H9 (cell line): Measurements from ENCODE around the gene UBE3A. TPM values are rescaled to one million over a fixed set of nuclear protein-coding genes. Genes with fewer than 3 reads are reported as not detected.

Source experiments
- DNase-seq: peaks from one replicate; pipeline ENCODE4 v3.0.0-alpha.2; 2017
- H2AFZ ChIP-seq: one replicate; pipeline ENCODE4 v1.6.1; 2013; ENCODE audit warnings: mild to moderate bottlenecking, low read length, control low read depth, moderate library complexity
- H2AK5ac ChIP-seq: 2 replicates; pipeline ENCODE4 v1.6.1; 2013; ENCODE audit warnings: low read length, control low read depth, mixed read lengths; ENCODE audit not compliant: insufficient read length
- H2BK120ac ChIP-seq: one replicate; pipeline ENCODE4 v1.6.1; 2013; ENCODE audit warnings: low read depth, mild to moderate bottlenecking, low read length, control low read depth, inconsistent platforms; ENCODE audit not compliant: poor library complexity, severe bottlenecking
- H2BK12ac ChIP-seq: 2 replicates; pipeline ENCODE4 v1.6.1; 2013; ENCODE audit warnings: low read length, control low read depth, mixed read lengths, low read depth; ENCODE audit not compliant: insufficient read length
- H2BK15ac ChIP-seq: 2 replicates; pipeline ENCODE4 v1.6.1; 2013; ENCODE audit warnings: low read depth, low read length, control low read depth
- H2BK20ac ChIP-seq: one replicate; pipeline ENCODE4 v1.6.1; 2013; ENCODE audit warnings: low read depth, mild to moderate bottlenecking, low read length, control low read depth, inconsistent platforms; ENCODE audit not compliant: poor library complexity, severe bottlenecking
- H2BK5ac ChIP-seq: 2 replicates; pipeline ENCODE4 v1.6.1; 2013; ENCODE audit warnings: low read length, control low read depth, mixed read lengths; ENCODE audit not compliant: insufficient read length
- H3K14ac ChIP-seq: 2 replicates; pipeline ENCODE4 v1.6.1; 2013; ENCODE audit warnings: low read length, control low read depth; ENCODE audit not compliant: insufficient read depth
- H3K18ac ChIP-seq: 2 replicates; pipeline ENCODE4 v1.6.1; 2013; ENCODE audit warnings: low read depth, mild to moderate bottlenecking, mixed read lengths, low read length, control low read depth; ENCODE audit not compliant: insufficient read length
- H3K23ac ChIP-seq: 2 replicates; pipeline ENCODE4 v1.6.1; 2013; ENCODE audit warnings: low read length, control low read depth, mixed read lengths, low read depth; ENCODE audit not compliant: insufficient read length
- H3K23me2 ChIP-seq: 2 replicates; pipeline ENCODE4 v1.6.1; 2013; ENCODE audit warnings: low read depth, mild to moderate bottlenecking, mixed read lengths, low read length, control low read depth; ENCODE audit not compliant: insufficient read length, poor library complexity, severe bottlenecking
- H3K27ac ChIP-seq: 2 replicates; pipeline ENCODE4 v1.5.1; 2013; ENCODE audit warnings: low read length, control low read depth, mixed read lengths, low read depth; ENCODE audit not compliant: insufficient read length
- H3K27me3 ChIP-seq: 2 replicates; pipeline ENCODE4 v1.6.1; 2013; ENCODE audit warnings: low read length, control low read depth, inconsistent platforms; ENCODE audit not compliant: insufficient read depth
- H3K4ac ChIP-seq: 2 replicates; pipeline ENCODE4 v1.6.1; 2013; ENCODE audit warnings: low read depth, mild to moderate bottlenecking, control low read depth, inconsistent platforms, low read length, moderate library complexity
- H3K4me1 ChIP-seq: 2 replicates; pipeline ENCODE4 v1.6.1; 2013; ENCODE audit warnings: low read length, control low read depth, inconsistent platforms; ENCODE audit not compliant: insufficient read depth
- H3K4me2 ChIP-seq: 2 replicates; pipeline ENCODE4 v1.6.1; 2013; ENCODE audit warnings: low read length, control low read depth, mixed read lengths; ENCODE audit not compliant: insufficient read length, insufficient read depth
- H3K56ac ChIP-seq: 2 replicates; pipeline ENCODE4 v1.6.1; 2013; ENCODE audit warnings: low read depth, mild to moderate bottlenecking, mixed read lengths, low read length, control low read depth; ENCODE audit not compliant: insufficient read length
- H3K79me1 ChIP-seq: 2 replicates; pipeline ENCODE4 v1.6.1; 2013; ENCODE audit warnings: low read depth, mild to moderate bottlenecking, moderate library complexity, low read length, control low read depth, inconsistent platforms; ENCODE audit not compliant: insufficient read depth, poor library complexity, severe bottlenecking
- H3K79me2 ChIP-seq: 2 replicates; pipeline ENCODE4 v1.6.1; 2013; ENCODE audit warnings: low read length, control low read depth, inconsistent platforms; ENCODE audit not compliant: insufficient read depth
- H3K9ac ChIP-seq: 2 replicates; pipeline ENCODE4 v1.6.1; 2013; ENCODE audit warnings: low read length, control low read depth, mixed read lengths; ENCODE audit not compliant: insufficient read length; ENCODE audit errors: extremely low read depth
- H3K9me3 ChIP-seq: one replicate; pipeline ENCODE4 v1.6.1; 2013; ENCODE audit warnings: low read depth, low read length, inconsistent platforms; ENCODE audit not compliant: control insufficient read depth
- H3T11ph ChIP-seq: one replicate; pipeline ENCODE4 v1.6.1; 2013; ENCODE audit warnings: mild to moderate bottlenecking, low read length, control low read depth, inconsistent platforms
- H4K20me1 ChIP-seq: one replicate; pipeline ENCODE4 v1.6.1; 2013; ENCODE audit not compliant: control insufficient read depth, insufficient read length, insufficient read depth
- H4K5ac ChIP-seq: 2 replicates; pipeline ENCODE4 v1.6.1; 2013; ENCODE audit warnings: low read depth, mild to moderate bottlenecking, mixed read lengths, low read length, control low read depth; ENCODE audit not compliant: insufficient read length
- H4K8ac ChIP-seq: replicated peaks from 2 replicates; pipeline ENCODE4 v1.6.1; 2013; ENCODE audit warnings: low read length, control low read depth, mixed read lengths, low read depth; ENCODE audit not compliant: insufficient read length
- H4K91ac ChIP-seq: 2 replicates; pipeline ENCODE4 v1.6.1; 2013; ENCODE audit warnings: low read depth, mild to moderate bottlenecking, moderate library complexity, mixed read lengths, low read length, control low read depth; ENCODE audit not compliant: insufficient read length
- H3K27ac Mint-ChIP-seq, 3 experiments: 2 replicates in 2 of 3; 3 replicates in 1 of 3; pipeline ENCODE4 v1.8.0; 2020 to 2021; ENCODE audit warnings: mixed read lengths in 3 of 3, mild to moderate bottlenecking in 1 of 3, moderate library complexity in 1 of 3
- H3K27me3 Mint-ChIP-seq: 2 replicates; pipeline ENCODE4 v1.8.0; 2021; ENCODE audit warnings: low read depth, mild to moderate bottlenecking, moderate library complexity, mixed read lengths
- H3K36me3 Mint-ChIP-seq, 3 experiments: 2 replicates in 2 of 3; 3 replicates in 1 of 3; pipeline ENCODE4 v1.8.0; 2020 to 2021; ENCODE audit warnings: low read depth in 3 of 3, mixed read lengths in 3 of 3; ENCODE audit not compliant: insufficient read depth in 1 of 3
- H3K4me1 Mint-ChIP-seq, 2 experiments: 2 replicates each; pipeline ENCODE4 v1.8.0; 2020; ENCODE audit warnings: mixed read lengths in 2 of 2
- H3K4me3 Mint-ChIP-seq, 2 experiments: 2 replicates in 1 of 2; 3 replicates in 1 of 2; pipeline ENCODE4 v1.8.0; 2020 to 2021; ENCODE audit warnings: mild to moderate bottlenecking in 2 of 2, mixed read lengths in 2 of 2, moderate library complexity in 1 of 2
- H3K9me3 Mint-ChIP-seq, 2 experiments: 2 replicates in 1 of 2; 3 replicates in 1 of 2; pipeline ENCODE4 v1.8.0; 2020; ENCODE audit warnings: mild to moderate bottlenecking in 2 of 2, mixed read lengths in 2 of 2, moderate library complexity in 1 of 2
- WGBS: extraction: QIAGEN DNeasy Blood & Tissue Kit; methylation state at CpG from one replicate; pipeline ENCODE4 v1.1.7; 2013; ENCODE audit warnings: missing lambda C conversion rate, low lambda C conversion rate, mixed read lengths; ENCODE audit not compliant: insufficient read length; ENCODE audit errors: extremely low coverage; 5-methylcytosine and 5-hydroxymethylcytosine counted together
- total RNA-seq: library from RNA; stranded (reverse); gene quantifications from 2 replicates; pipeline ENCODE4 v1.2.1, GENCODE V29; 2021
- TF ChIP-seq, protein P1 (sequence below): fragments of 200-600 bp; sonication (generic); conservative IDR thresholded peaks from 3 replicates; pipeline ENCODE4 v1.8.0; 2021; ENCODE audit warnings: antibody characterized with exemption, mild to moderate bottlenecking

Gene UBE3A
- total RNA-seq, 1 experiment from 2014 or later: 108 TPM

DNA sequence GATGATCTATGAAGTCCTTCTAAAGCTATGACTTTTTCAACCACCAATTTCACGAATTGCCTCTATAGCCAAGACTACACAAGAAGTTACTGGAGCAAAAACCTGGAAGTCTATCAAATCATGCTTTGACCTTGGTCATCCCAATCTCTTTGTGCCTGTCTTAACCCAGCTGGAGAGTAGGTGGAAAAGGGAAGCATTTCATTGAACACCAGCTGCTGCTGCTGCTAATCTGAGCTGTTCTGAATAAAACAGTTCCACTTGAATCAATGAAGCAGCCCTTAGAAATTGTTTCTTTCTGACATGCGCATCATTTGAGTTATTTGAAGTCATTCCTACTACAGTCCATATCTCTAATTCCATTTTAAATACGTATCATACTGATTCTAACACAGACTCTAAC, 7.3 kb upstream of the UBE3A start:
- no peak overlapping the region for H3K27ac ChIP-seq
- no peaks in the 10 kb centered on the region for H3K4me1 ChIP-seq
- H3K56ac ChIP-seq: no peak overlapping the region
- no peak overlapping the region for H3K9ac ChIP-seq
- H3K14ac ChIP-seq: no peak overlapping the region
- H3K9me3 ChIP-seq: no peaks in the 10 kb centered on the region
- H3K27me3 ChIP-seq: no peaks in the 10 kb centered on the region
- H3K23me2 ChIP-seq: no peaks in the 10 kb centered on the region
- H2BK12ac ChIP-seq: no peak overlapping the region
- H2BK15ac ChIP-seq: no peak overlapping the region
- H3K9me3 Mint-ChIP-seq: peaks cover 9 to 10% of the 10 kb centered on the region in 2 experiments
- H3K23ac ChIP-seq: no peak overlapping the region
- H3K4me3 Mint-ChIP-seq: no peak overlapping the region
- no peak overlapping the region for H4K8ac ChIP-seq
- H4K20me1 ChIP-seq: no peaks in the 10 kb centered on the region
- 100% methylated on average over 1 of the region's 3 CpGs for WGBS
- H4K91ac ChIP-seq: no peak overlapping the region
- DNase-seq: no peak
- no peak overlapping the region for H2AFZ ChIP-seq
- no peak overlapping the region for H2BK20ac ChIP-seq
- no peak overlapping the region for H3K18ac ChIP-seq
- no peak overlapping the region for H2BK5ac ChIP-seq
- H4K5ac ChIP-seq: no peak overlapping the region
- peaks cover 0 to 2% (median 1%) of the 10 kb centered on the region in 3 experiments; a peak in 2 of 7 replicates for H3K36me3 Mint-ChIP-seq
- H3K27me3 Mint-ChIP-seq: no peaks in the 10 kb centered on the region
- H3K4ac ChIP-seq: no peak overlapping the region
- no peak overlapping the region for H2AK5ac ChIP-seq
- no peak overlapping the region for H3T11ph ChIP-seq
- H3K27ac Mint-ChIP-seq: no peak overlapping the region
- H3K79me1 ChIP-seq: no peaks in the 10 kb centered on the region
- TF ChIP-seq, protein P1, sequence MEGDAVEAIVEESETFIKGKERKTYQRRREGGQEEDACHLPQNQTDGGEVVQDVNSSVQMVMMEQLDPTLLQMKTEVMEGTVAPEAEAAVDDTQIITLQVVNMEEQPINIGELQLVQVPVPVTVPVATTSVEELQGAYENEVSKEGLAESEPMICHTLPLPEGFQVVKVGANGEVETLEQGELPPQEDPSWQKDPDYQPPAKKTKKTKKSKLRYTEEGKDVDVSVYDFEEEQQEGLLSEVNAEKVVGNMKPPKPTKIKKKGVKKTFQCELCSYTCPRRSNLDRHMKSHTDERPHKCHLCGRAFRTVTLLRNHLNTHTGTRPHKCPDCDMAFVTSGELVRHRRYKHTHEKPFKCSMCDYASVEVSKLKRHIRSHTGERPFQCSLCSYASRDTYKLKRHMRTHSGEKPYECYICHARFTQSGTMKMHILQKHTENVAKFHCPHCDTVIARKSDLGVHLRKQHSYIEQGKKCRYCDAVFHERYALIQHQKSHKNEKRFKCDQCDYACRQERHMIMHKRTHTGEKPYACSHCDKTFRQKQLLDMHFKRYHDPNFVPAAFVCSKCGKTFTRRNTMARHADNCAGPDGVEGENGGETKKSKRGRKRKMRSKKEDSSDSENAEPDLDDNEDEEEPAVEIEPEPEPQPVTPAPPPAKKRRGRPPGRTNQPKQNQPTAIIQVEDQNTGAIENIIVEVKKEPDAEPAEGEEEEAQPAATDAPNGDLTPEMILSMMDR: no peak
- H3K79me2 ChIP-seq: no peaks in the 10 kb centered on the region
- H2BK120ac ChIP-seq: no peak overlapping the region
- H3K4me1 Mint-ChIP-seq: no peaks in the 10 kb centered on the region
- no peak overlapping the region for H3K4me2 ChIP-seq
